ENCODE measurements around the gene IL17RA.

IL17RA gene, protein sequence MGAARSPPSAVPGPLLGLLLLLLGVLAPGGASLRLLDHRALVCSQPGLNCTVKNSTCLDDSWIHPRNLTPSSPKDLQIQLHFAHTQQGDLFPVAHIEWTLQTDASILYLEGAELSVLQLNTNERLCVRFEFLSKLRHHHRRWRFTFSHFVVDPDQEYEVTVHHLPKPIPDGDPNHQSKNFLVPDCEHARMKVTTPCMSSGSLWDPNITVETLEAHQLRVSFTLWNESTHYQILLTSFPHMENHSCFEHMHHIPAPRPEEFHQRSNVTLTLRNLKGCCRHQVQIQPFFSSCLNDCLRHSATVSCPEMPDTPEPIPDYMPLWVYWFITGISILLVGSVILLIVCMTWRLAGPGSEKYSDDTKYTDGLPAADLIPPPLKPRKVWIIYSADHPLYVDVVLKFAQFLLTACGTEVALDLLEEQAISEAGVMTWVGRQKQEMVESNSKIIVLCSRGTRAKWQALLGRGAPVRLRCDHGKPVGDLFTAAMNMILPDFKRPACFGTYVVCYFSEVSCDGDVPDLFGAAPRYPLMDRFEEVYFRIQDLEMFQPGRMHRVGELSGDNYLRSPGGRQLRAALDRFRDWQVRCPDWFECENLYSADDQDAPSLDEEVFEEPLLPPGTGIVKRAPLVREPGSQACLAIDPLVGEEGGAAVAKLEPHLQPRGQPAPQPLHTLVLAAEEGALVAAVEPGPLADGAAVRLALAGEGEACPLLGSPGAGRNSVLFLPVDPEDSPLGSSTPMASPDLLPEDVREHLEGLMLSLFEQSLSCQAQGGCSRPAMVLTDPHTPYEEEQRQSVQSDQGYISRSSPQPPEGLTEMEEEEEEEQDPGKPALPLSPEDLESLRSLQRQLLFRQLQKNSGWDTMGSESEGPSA

GRCh38 chr22:17084554-17085276, at the start of gene IL17RA:
IL17RA (plus strand) TSS chr22:17085000; CDS start chr22:17085092, 92 bp downstream.
- peak in 51 of 56 donors; percentile 9 to 75 (median 53) for DNase-seq

DNA sequence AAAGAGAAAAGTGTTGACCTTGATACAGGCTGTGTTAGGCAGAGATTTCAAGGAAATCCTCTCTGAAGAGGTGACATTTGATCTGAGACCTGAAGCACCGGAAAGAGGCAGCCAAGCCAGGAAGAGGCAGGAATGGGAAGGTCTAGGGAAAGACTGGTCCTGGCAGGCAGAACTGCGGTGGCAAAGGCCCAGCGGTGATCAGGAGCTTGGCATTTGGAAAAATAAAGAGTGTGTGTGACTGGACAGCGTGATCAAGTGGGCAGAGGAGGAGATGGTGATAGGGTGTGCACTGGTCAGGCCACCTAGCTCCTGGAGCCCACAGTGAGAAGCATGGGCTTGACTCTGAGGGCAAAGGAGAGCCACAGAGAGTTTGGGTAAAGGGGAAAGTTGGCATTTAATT, 49.6 kb upstream of the IL17RA start:
- peak in 3 of 56 donors; percentile 12 to 31 (median 18) for DNase-seq

DNA sequence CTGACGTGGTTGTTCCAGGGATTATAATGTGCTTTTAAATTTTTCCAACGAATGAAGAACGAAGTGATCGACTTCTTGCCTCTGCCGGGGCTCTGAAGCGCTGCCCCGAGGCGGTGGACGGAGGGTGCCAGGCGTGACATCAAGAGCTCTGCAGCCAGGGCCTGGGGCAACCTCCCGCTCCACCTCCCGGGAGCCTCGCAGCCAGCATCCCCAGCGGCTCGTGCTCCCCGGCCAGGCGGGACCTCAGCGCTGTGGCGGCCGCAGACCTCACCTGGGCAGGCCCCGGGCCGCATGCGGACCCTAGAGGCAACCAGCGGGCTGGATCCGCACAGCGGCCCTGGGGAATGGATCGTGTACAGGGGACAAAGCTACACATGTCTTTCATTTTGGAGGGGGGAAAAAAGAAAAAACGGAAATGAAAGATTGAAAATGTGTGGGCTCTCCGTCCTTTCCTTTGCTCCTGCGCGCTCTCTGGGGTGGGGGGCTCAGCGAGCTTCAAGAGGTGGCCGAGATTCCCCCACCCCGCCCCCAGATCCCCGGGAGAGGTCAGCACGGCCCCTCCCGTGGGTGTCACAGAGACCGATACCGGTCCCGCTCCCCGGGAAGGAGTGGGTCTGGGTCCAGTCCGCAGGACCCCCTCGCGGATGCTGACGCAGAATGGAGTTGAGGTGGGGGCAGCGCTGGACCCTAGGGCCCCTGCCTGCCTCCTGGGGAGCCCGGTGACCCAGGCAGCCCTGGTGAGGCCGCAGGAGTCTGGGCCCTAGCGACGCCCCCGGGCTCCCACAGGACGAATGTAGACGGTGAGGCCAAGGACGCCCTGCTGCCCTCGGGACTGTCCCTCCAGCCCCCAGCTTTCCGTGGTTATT, 48.6 kb upstream of the IL17RA start:
- peak in 23 of 56 donors; percentile 18 to 64 (median 39) for DNase-seq

DNA sequence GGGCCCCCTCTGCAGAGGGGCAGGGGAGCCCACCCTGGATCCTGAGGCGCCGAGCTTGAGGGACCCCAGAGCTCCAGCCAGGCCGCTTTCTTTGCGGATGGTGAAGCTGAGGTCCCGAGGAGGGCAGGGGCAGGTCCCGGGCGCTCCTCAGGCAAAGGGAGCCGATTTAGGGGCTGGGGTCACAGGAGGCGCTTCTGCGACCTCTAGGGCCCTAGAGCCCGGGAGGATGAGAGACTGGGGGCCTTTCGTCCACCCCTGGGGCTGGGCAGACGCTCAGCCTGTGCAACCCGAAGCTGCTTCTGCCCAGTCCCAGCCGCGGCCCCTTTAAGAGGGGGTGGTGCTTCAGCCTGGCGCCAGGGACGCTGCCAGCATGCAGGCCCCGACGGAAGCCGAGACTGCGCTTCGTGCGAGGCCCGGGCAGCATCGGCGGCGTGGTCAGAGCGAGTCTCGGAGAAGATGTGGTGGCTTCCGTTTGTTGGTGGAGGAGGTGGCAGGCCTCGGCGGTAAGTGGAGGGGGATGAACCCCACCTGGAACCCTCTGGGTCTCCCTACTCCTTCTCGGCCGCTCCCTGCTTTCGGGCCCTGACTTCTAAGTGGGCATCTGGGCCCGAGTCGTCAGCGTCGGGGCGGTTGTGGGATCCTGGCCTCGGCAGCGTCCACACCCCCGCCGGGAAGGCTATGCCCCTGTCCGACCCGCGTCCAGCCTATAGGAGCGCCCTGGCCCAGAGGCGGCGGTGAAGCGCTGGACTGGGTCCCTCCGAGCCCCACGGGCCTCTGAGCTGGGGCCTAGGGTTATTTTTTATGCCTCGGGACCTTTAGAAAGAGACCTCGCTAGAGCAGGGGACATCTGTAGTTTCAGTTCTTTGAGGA, 47.7 kb upstream of the IL17RA start:
- DNase-seq, result peak in 10 of 56 donors; percentile 8 to 62 (median 22)

DNA sequence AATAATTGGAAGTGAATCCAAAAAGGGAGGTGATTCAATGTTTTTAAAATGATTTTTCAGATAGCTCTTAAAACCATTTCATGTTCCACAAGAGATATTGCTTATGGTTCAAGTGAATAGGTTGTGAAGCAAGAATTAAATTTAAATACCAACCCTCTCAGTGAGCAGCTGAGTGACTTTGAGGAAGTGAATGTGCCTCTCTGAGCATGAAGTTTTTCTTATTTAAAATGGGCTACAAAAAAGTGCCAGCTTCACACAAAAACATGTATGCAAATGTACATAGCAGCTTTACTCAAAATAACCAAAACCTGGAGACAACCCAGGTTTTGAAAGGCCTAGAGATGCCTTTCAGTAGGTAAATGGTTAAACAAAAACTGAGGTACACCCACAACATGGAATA, 41.3 kb upstream of the IL17RA start:
- DNase-seq, result no peak

DNA sequence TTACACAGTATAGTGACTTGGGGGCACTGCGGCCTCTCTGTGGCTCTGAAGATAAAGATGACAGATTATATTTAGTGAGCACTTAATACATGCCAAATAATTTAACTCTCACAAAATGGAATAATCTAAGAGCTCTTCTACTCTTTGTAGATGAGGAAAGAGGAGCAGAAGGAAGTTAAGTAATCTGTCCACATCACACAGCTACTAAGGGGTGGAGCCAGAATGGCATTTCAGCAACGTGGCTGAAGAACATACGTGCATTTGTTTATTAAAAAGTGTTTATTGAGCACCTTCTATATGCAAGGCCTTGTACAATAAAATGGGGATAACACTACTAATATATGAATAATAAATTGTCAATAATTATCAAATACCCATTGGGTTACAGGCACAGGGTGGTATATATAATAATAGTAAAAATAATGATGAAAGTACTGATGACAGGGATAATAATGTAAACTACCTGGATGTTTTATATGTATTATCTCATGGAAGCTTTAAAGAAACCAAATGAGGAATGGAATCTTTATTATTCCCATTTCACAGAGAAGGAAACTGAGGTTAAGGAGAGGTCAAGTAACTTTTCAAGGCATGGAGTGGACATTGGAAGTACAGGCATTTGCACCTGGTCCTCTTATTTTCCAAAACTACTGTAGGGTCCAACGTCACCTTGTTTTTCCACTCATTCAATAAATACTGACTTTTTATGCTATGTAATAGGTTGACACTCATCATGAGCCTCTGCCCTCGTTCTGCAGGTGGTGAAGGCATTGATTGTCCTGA, 38.0 kb upstream of the IL17RA start:
- DNase-seq, result no peak

GRCh38 chr22:17047656-17048055, 37.1 kb upstream of the IL17RA start:
- no peak for DNase-seq

DNA sequence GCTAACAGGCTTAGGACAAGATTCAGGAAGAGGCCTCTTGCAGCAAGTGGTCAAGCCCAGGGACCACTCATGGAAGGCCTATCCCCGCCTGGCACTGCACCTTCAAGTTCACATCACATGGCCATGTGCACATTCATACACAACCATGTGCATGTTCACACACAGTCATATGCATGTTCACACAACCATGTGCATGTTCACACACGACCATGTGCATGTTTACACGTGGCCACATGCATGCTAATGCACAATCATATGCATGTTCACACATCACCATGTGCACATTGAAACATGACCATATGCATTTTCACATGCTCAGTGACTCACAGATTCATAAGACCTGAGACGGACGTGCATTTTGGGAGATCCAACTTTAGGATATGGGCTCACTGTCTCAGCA, 28.7 kb upstream of the IL17RA start:
- no peak for DNase-seq

DNA sequence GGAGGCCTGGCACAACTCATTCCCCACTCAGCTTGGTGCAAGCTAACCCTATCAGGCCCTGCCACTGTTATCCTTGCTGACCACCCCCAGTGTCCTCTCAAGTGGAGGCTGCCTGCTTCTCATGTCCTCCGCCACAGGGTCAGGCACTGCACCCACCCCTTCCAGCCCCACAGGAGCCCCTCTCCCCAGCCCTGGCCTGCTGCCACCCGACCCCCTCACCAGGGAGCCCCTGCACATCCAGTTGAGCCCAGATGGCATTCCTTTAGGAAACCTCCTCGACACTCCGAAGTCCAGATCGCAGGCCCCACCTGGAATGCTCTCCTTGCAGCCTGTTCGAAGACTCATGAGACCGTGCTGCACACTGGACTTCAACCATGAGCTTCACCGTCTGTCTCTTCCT, 28.0 kb upstream of the IL17RA start:
- no peak for DNase-seq

DNA sequence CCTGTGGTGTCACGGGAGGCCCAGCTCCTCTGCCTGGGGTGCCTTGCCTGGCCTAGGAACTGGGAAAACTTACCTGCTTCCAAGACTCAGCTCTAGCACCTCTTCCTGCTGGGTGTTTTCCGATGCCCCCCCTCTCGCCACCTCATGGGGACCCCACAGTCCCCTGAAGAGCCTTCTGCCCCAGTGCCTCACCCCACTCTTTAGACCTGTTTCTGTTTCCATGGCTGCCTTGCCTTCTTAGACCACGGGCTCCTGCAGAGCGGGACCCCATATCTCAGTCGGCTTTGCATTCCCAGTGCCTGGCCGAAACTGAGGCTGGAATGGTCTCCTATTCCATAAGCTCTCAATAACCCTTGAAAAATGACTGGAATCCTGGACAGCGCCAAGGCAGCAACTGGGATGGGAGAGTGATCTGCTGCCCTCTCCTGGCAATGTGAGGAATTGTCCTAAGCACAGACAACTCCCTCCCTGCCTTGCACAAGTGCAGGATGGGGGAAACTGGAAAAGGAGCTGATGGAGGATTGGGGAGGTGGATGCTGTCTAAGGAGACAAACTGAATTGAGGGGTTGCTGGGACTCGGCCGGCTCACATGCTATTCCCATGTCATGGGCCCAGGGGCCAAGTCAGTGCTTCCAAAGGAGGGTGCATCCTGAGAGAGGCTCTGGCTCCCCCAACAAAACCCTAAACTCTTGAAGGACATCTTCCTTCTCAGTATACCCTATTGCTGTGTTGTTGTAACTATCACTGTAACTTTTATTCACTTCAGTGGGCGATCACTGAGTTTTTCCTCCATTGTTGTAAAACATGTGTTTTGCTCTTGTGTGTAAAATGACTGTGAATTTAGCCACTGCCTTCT, 26.6 kb upstream of the IL17RA start:
- DNase-seq, result peak in 44 of 56 donors; percentile 11 to 81 (median 40)

DNA sequence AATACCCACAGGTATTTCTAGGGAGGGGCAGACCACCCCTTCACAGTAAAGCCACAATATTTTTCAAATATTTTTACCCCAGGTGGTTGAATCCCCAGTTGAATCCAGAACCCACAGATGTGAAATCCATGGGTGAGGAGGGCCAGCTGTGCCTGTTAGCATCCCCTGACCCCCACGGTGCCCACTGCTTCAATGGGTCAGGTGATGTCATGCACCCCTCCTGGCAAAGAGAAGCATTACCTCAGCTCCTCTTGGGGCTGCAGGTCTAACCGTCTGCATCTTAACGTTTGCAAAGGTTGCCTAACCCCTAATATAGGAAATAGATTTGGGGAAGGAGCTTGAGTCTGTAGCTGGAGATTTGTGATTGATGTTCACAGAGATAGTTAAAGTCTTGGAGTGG, 24.7 kb upstream of the IL17RA start:
- no peak for DNase-seq

GRCh38 chr22:17063411-17064106, 21.2 kb upstream of the IL17RA start:
- no peak for DNase-seq

GRCh38 chr22:17064498-17065100, 20.2 kb upstream of the IL17RA start:
- no peak for DNase-seq

GRCh38 chr22:17065433-17065832, 19.4 kb upstream of the IL17RA start:
- DNase-seq, result no peak

- no peak for DNase-seq
These were observed 11.9 kb upstream of the IL17RA start for GRCh38 chr22:17072877-17073276.

DNA sequence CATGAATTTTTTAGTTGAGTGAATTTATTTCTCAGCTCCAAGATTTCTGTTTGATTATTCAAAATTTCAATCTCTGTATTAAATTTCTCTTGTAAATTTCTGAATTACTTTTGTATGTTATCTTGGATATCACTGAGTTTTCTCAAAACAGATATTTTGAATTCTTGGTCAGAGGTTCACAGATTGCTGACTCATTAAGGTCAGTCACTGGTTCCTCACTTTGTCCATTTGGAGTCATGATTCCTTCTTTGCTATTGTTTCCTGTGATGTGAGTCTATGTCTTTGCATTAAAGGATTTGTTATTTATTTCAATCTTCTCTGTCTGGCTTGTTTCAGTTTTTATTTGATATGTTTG, 10.2 kb upstream of the IL17RA start:
- DNase-seq, result no peak

DNA sequence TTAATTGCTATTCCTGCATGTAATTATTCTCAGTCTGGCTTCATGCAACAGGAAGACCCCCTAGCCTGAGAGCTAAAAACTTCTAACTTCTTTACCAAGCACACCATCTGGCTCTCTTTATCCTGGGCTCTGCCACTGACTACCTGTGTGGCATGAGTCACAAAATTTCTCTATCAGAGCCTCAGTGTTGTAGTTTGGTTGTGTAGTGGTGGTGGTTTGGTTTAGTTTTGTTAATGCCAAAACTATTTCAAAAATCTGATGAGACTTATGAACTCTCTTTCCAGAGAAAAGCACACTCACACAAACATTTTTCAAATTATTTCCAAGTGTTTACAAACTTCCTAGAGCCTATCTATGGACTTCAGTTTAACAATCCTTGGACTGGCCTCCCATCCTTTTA, 7.5 kb upstream of the IL17RA start:
- no peak for DNase-seq

Measured in amygdala (tissue), 56 donors.